GM12874 (cell line): ENCODE data around the gene SAP30BP.

ENCODE experiments used
- TF ChIP-seq, protein P1 (sequence below): IDR thresholded peaks from 2 replicates; pipeline ENCODE4 v1.5.1; 2011; ENCODE audit warnings: low read depth, mild to moderate bottlenecking, control low read depth, low read length, moderate library complexity; ENCODE audit not compliant: insufficient read depth

Gene SAP30BP

DNA sequence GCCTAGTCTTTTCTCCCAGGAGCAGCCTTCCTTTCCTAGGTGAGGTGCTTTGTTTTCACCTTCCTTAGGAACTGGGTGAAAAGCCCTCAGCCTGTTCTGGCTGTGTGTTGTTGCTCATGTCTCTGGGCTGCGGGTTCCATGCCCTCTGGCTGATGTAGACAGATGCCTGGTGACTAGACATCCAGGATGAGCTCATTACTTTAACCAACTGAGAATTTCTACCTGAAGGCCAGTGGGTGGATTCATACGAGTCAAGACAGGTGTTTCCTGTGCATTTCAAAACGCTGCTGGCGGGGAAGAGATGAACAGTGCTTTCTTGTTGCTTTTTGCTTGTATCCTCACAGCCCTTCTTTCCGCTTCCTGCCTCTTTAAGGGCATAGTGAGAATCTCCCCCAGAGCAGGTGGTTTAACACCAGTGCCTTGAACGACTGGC, 22.3 kb downstream of the SAP30BP start:
- TF ChIP-seq, protein P1, sequence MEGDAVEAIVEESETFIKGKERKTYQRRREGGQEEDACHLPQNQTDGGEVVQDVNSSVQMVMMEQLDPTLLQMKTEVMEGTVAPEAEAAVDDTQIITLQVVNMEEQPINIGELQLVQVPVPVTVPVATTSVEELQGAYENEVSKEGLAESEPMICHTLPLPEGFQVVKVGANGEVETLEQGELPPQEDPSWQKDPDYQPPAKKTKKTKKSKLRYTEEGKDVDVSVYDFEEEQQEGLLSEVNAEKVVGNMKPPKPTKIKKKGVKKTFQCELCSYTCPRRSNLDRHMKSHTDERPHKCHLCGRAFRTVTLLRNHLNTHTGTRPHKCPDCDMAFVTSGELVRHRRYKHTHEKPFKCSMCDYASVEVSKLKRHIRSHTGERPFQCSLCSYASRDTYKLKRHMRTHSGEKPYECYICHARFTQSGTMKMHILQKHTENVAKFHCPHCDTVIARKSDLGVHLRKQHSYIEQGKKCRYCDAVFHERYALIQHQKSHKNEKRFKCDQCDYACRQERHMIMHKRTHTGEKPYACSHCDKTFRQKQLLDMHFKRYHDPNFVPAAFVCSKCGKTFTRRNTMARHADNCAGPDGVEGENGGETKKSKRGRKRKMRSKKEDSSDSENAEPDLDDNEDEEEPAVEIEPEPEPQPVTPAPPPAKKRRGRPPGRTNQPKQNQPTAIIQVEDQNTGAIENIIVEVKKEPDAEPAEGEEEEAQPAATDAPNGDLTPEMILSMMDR, result no peak

DNA sequence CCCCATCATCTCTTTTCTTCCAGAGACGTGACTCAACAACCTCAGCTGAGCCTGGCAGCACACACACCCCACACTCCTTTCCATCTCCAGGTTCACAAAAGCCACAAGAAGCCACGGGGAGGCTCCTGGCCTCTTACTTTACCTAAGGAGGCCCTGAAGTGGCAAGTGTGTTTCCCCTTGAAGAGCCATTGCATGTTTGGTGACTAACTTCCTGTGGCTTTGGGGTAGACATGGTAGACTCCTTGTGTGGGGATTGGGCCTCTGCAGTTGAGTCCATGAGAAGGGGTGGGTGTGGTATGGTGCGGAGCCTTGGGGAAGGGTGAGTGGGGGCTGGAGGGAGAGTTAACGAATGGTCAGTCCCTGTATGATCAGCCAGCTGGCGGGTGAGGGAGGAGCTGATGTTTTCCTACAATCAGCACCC, 24.2 kb downstream of the SAP30BP start:
- TF ChIP-seq, protein P1, result no peak

DNA sequence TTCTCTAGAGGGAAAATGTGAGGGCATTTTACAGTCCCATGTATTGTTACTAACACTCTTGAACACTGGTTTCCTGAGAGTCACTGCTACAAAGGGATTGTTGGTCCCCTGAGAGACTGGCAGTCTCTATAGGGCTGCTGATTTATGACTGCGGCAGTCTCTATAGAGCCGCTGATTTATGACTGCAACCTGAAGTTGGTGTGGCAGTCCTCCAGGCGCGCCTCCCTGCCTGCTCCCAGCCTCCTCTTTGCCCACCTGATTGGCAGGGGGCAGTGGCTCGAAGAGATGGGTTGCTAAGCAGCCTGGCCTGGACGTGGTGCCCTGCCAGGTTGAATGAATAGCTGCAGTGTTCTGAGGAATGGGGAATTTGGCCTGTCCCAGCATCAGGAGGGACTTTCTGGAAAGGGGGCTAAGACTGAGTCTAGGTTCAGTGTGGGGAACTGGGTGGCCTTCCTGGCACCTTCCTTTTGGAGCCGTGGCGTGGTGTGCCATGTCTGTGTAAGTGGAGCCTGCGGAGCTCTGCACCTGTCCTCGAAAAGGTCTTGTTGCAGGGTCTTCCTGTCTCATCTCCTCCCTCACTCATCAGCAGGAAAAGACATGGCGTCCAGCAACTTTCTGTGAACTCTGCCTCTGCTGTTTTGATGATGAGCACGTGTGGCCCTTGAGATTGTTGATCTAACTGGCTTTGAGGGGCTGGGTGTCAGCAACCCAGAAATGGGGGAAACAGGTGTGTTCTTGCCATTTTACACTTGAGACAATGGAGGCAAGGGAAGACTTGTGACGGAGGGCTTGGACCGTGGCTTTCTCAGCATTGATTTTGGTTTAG, 24.9 kb downstream of the SAP30BP start:
- TF ChIP-seq, protein P1, result no peak

DNA sequence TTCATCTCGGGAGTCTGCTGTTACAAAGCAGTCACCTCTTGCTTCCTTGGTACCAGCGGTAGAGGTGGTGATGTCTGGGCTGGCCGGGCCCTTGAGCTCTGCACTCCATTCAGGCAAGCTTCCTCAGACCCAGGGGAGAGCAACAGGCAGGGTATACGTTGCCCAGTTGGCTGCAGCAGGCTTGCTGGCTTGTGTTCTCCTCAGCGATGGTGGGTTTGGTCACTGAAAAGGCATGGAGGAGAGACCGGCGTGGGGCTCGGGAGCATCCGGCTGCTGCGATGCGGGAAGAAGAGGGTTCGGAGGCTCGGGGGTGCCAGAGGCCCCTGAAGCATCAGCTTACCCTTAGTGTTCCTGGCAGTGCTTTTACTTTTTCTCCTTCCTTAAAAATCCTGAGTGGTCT, 25.8 kb downstream of the SAP30BP start:
- TF ChIP-seq, protein P1, result no peak

DNA sequence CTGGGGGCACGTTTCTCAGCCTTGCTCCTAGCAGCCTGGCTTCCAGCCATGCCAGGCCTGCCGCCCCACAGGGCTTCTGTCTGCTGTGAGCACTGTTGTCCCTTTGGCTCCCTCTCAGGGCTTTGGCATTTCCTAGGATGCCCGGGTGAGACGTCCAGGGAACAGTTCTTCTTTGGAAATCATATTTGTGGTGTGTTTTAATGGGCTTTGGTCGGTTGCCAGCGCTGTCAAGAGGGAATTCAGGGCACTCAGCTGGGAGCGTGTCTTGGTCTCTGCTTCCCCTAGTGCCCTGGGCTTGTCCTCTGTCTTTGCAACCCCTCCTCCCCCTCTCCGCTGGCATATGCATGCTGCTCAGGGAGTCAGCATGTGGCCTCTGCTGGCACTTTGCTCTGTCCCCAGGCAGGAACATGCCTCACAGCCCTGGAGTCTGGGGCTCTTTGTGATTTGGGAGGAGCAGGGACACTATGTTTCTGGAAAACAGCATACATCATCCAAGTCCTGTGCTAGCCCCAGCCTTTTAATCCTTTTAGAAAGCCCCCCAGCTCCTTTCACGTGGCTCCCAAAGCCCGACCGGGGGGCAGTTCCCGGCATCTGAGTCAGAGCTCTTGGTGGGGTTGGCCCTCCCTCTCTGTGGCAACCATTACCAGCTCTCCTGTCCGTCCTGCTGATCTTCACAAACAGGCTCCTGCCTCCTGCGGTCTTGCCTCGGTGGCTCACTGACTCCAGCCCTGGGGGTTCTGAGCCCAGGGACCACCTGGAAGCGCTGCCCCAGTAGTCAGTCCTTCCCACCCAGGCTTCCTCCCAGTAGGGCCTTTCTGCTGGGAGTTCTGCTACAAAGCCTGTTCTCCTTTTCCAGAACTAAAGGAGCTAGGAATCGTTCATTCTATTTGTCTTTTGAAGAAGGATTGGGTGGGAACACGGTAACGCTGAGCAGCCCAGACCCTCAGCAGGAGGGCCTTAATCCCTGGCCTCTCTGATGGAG, 26.7 kb downstream of the SAP30BP start:
- TF ChIP-seq, protein P1, result no peak

DNA sequence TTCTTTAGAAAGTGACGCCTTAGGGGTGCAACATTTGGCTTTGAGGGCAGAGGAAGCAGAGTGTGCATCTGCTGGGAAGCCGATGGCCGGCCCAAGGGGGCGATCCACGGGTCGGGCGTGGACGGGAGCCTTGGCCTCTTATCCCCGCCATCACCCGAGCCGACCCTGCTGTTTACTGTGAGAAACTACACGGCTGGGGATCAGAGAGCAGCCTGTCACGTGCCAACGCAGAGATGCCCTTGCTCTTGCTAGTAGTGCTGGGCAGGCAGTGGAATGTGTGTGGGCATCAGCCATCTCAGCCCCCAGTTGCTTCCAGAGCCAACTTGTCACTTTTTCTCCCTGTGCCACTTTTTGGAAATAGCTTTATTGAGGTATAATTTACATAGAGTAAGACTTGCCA, 27.4 kb downstream of the SAP30BP start:
- TF ChIP-seq, protein P1, result no peak

DNA sequence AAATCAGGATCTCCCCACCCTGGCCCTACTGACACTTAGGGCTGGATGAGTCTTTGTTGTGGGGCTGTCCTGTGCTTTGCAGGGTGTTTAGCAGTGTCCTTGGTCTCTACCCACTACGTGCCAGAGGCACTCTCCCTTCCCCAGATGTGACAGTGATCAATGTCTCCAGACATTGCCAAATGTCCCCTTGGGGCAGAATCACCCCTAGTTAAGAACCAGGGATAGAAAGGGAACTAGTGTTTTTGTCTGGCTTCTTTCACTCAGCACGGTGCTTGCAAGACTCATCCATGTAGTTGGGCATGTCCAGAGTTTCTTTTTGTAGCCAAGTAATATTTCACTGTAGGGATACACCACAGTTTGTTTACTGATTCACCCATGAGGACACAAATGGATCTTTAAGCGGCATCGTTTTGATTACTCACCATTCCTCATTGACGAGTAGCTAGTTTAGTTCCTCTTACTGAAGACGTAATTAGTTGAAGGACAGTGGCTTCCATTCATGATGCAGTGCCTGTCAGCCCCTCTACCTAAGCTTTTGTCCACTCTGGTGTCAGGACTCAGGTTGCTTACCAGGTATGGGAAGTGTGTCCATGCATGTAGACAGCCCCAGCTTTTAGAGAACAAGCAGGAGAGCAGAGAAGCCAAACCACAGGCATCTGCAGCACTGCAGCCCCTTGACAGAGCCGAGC, 28.1 kb downstream of the SAP30BP start:
- TF ChIP-seq, protein P1, result no peak
